Natural killer cell (primary cell): ENCODE data around the gene PTPRN2. TPM values are rescaled to one million over a fixed set of nuclear protein-coding genes. Genes with fewer than 3 reads are reported as not detected.

Experiments
- ATAC-seq, 3 donors: fragments of 150-1000 bp in 2 of 3; fragments of 200-7000 bp in 1 of 3; cut with Tn5 transposase; 1 replicate in 1 of 3; 2 replicates in 2 of 3; pipeline ENCODE4 v1.10.0; 2021; ENCODE audit warnings: mild to moderate bottlenecking in 2 of 3, moderate library complexity in 2 of 3
- DNase-seq, 2 donors: peaks; one replicate each; pipeline versions ENCODE4 v3.0.0 to v3.0.0-alpha.2; 2013 to 2021; ENCODE audit warnings: mixed read lengths in 1 of 2
- H3K27ac ChIP-seq: one replicate; pipeline ENCODE4 v1.5.1; 2013; ENCODE audit warnings: mild to moderate bottlenecking, low read length
- H3K27me3 ChIP-seq: one replicate; pipeline ENCODE4 v1.6.1; 2013; ENCODE audit warnings: low read length; ENCODE audit not compliant: control insufficient read depth, insufficient read depth
- H3K36me3 ChIP-seq: one replicate; pipeline ENCODE4 v1.6.1; 2013; ENCODE audit warnings: low read length; ENCODE audit not compliant: control insufficient read depth, insufficient read depth
- H3K4me1 ChIP-seq: one replicate; pipeline ENCODE4 v1.6.1; 2013; ENCODE audit warnings: low read length; ENCODE audit not compliant: control insufficient read depth, insufficient read depth
- H3K4me3 ChIP-seq: one replicate; pipeline ENCODE4 v1.5.1; 2013; ENCODE audit warnings: low read length
- H3K9me3 ChIP-seq: one replicate; pipeline ENCODE4 v1.6.1; 2013; ENCODE audit warnings: low read length; ENCODE audit not compliant: control insufficient read depth, insufficient read depth
- H3K27ac Mint-ChIP-seq, 2 donors: one replicate each; pipeline ENCODE4 v1.8.0; 2022; ENCODE audit warnings: mild to moderate bottlenecking in 2 of 2, mixed read lengths in 2 of 2, moderate library complexity in 1 of 2
- H3K27me3 Mint-ChIP-seq, 2 donors: one replicate each; pipeline ENCODE4 v1.8.0; 2022; ENCODE audit warnings: low read depth in 2 of 2, mixed read lengths in 2 of 2
- H3K36me3 Mint-ChIP-seq: one replicate; pipeline ENCODE4 v1.8.0; 2022; ENCODE audit warnings: mixed read lengths
- H3K4me1 Mint-ChIP-seq, 2 donors: one replicate each; pipeline ENCODE4 v1.8.0; 2022; ENCODE audit warnings: mixed read lengths in 2 of 2
- H3K4me3 Mint-ChIP-seq: one replicate; pipeline ENCODE4 v1.8.0; 2022; ENCODE audit warnings: mild to moderate bottlenecking, moderate library complexity, mixed read lengths
- H3K9me3 Mint-ChIP-seq, 2 donors: one replicate each; pipeline ENCODE4 v1.8.0; 2022; ENCODE audit warnings: mixed read lengths in 2 of 2
- WGBS: methylation state at CpG from one replicate; pipeline ENCODE4 v1.1.7; 2013; ENCODE audit warnings: missing lambda C conversion rate; ENCODE audit not compliant: insufficient coverage; 5-methylcytosine and 5-hydroxymethylcytosine counted together
- intact Hi-C: fragments of 100-400 bp; cut with micrococcal nuclease; formaldehyde crosslinking; loops from one replicate; pipeline ENCODE4 v1.14.2; 2022
- total RNA-seq, 4 donors: library from RNA; stranded (reverse); fragments of 120-200 nt in 1 of 4; gene quantifications; one replicate each; pipeline versions ENCODE4 v1.2.3 to v1.2.4, GENCODE V29; 2013 to 2022
- TF ChIP-seq, protein P1 (sequence below): fragments of 200-600 bp; IDR thresholded peaks from one replicate; pipeline ENCODE4 v1.8.0; 2022; ENCODE audit warnings: antibody characterized with exemption

Gene PTPRN2
- total RNA-seq, 3 donors from 2014 or later (not counting 1 experiment from before 2014, with no cell fraction given), result 1.3 to 2.5 (median 1.9) TPM

GRCh38 chr7:157561523-157561785, 1026.2 kb downstream of the PTPRN2 start:
- Histone ChIP-seq H3K4me3 (no peak overlapping the region), H3K27me3 (no peaks in the 10 kb centered on the region), H3K36me3 (no peaks in the 10 kb centered on the region), H3K9me3 (no peaks in the 10 kb centered on the region), H3K4me1 (no peaks in the 10 kb centered on the region), H3K27ac (no peak overlapping the region)
- intact Hi-C loops, result no loop called here
- Mint-ChIP-seq H3K27me3 (no peaks in the 10 kb centered on the region), H3K9me3 (no peaks in the 10 kb centered on the region), H3K4me3 (no peak overlapping the region), H3K36me3 (no peaks in the 10 kb centered on the region), H3K4me1 (peaks cover 0 to 4% of the 10 kb centered on the region in 2 donors), H3K27ac (no peak overlapping the region)
- ATAC-seq (no peak), DNase-seq (no peak)
- TF ChIP-seq, protein P1, sequence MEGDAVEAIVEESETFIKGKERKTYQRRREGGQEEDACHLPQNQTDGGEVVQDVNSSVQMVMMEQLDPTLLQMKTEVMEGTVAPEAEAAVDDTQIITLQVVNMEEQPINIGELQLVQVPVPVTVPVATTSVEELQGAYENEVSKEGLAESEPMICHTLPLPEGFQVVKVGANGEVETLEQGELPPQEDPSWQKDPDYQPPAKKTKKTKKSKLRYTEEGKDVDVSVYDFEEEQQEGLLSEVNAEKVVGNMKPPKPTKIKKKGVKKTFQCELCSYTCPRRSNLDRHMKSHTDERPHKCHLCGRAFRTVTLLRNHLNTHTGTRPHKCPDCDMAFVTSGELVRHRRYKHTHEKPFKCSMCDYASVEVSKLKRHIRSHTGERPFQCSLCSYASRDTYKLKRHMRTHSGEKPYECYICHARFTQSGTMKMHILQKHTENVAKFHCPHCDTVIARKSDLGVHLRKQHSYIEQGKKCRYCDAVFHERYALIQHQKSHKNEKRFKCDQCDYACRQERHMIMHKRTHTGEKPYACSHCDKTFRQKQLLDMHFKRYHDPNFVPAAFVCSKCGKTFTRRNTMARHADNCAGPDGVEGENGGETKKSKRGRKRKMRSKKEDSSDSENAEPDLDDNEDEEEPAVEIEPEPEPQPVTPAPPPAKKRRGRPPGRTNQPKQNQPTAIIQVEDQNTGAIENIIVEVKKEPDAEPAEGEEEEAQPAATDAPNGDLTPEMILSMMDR, result no peak
- WGBS, result 87% methylated on average over 3 of the region's 3 CpGs

- WGBS, result 95% methylated on average over 29 of the region's 29 CpGs
- Histone ChIP-seq H3K27me3 (no peaks in the 10 kb centered on the region), H3K9me3 (no peaks in the 10 kb centered on the region), H3K27ac (no peak overlapping the region), H3K4me1 (no peaks in the 10 kb centered on the region), H3K4me3 (no peak overlapping the region), H3K36me3 (no peaks in the 10 kb centered on the region)
- Mint-ChIP-seq H3K4me1 (peaks cover 0 to 4% of the 10 kb centered on the region in 2 donors), H3K9me3 (no peaks in the 10 kb centered on the region), H3K27ac (no peak overlapping the region), H3K36me3 (no peaks in the 10 kb centered on the region), H3K27me3 (no peaks in the 10 kb centered on the region), H3K4me3 (no peak overlapping the region)
- DNase-seq (no peak), ATAC-seq (no peak)
- intact Hi-C loops, result no loop called here
- TF ChIP-seq, protein P1, result no peak
These were observed 1026.7 kb downstream of the PTPRN2 start for GRCh38 chr7:157560710-157561522.

- Histone ChIP-seq H3K4me3 (no peak overlapping the region), H3K27me3 (no peaks in the 10 kb centered on the region), H3K36me3 (no peaks in the 10 kb centered on the region), H3K9me3 (no peaks in the 10 kb centered on the region), H3K27ac (no peak overlapping the region), H3K4me1 (no peaks in the 10 kb centered on the region)
- DNase-seq (no peak), ATAC-seq (no peak)
- intact Hi-C loops, result no loop called here
- 94% methylated on average over 20 of the region's 20 CpGs for WGBS
- peaks cover 0 to 4% of the 10 kb centered on the region in 2 donors for H3K4me1 Mint-ChIP-seq
- TF ChIP-seq, protein P1, result no peak
- H3K4me3 Mint-ChIP-seq, result no peak overlapping the region
- H3K36me3 Mint-ChIP-seq, result no peaks in the 10 kb centered on the region
- H3K27ac Mint-ChIP-seq, result no peak overlapping the region
- no peaks in the 10 kb centered on the region for H3K27me3 Mint-ChIP-seq
- no peaks in the 10 kb centered on the region for H3K9me3 Mint-ChIP-seq
These were observed 1027.4 kb downstream of the PTPRN2 start for GRCh38 chr7:157560258-157560654.
